Stimulated activated CD8-positive, alpha-beta memory T cell treated with anti-CD3 and anti-CD28 coated beads, Interleukin-15, amount 100 ng/mL, for 4 hours (primary cell): ENCODE results near the gene CD8B2.
A peak's percentile ranks its signal among the peaks of the same experiment; 100 is the strongest.
"Not testable (repeated sequence)": the region's sequence is repeated elsewhere in the genome, so short reads cannot be mapped to it uniquely, and the experiment has no call there.

ENCODE experiments used
- DNase-seq, 2 donors: peaks; one replicate each; pipeline ENCODE4 v3.0.0-alpha.2; 2020; ENCODE audit warnings: low read depth in 2 of 2

The CD8B2 gene

GRCh38 chr2:106511934-106512333 lies 24.8 kb downstream of the CD8B2 start:
- DNase-seq, result not testable (repeated sequence)

- not testable (repeated sequence) for DNase-seq
Observed at GRCh38 chr2:106513391-106513790, 26.2 kb downstream of the CD8B2 start.

DNA sequence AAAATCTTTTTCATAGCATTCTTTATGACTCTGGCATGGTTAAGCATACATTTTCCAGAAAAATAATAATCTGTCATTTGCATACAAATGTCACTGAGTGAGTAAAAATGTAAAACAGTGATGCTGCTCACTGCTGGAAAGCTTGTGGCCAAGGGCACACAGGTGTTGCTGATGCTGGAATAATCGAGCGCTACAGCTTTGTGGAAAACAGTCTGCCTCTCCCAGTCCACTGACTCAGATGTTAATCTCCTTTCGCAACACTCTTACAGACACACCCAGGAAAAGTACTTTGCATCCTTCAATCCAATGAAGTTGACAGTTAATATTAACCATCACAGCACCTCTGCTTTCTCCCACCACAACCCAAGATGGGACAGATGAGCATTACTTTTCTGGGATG lies 27.7 kb downstream of the CD8B2 start:
- DNase-seq, result not testable (repeated sequence)

DNA sequence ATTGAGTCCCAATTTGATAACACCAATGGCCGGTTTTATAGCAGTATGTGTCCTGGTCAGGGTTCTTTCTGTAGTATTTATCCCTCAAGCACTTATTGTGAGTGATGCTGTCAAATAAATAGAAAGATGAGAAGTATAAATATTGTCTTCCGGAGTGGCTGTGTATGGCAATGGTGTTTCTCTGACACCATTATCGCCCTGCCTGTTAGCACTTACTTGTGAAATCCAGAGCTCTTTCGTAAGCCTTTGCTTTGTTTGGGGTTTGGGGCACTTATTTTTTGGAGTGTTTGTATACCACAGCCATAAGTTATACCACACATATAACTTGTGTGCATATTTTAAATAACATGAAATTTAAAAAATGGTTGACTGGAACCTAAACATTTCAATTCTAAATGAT lies 29.3 kb downstream of the CD8B2 start:
- DNase-seq, result no peak

DNA sequence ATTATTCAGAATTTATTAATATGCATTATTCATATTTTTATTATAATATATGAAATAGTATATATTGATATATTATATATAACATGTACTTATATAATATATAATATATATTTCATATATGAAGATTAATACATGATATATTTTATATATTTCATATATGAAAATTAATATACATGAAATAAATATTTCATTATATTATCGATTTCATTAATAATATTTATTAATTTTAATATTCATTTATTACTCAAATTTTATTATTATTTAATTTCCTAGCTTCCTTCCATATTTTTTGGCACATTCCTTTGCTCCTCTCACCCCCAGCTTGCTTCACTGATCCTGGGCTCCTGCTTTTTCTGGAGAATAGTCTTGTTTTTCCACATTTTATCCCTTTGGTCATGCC lies 29.7 kb downstream of the CD8B2 start:
- no peak for DNase-seq

DNA sequence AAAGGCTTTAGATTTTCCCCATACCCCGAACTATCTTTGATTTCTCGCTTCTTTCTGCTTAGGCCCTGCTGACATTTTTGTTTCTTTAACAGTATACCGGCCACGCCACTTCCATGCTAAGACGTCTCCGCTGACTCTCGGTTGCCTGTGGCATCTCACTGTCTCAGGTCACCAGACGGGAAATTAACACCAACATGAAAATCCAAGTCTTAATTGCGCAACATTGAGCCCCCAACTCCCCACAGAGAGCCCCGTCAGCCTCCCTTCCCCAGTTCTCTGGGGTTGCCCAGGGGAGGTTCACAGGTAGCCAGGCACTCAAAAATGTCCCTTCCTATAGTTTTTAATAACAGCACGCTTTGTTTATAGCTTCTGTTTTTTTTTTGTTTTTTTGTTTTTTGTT lies 30.2 kb downstream of the CD8B2 start:
- DNase-seq, result no peak

- DNase-seq, result no peak
Observed at GRCh38 chr2:106519767-106520166, 32.6 kb downstream of the CD8B2 start.

DNA sequence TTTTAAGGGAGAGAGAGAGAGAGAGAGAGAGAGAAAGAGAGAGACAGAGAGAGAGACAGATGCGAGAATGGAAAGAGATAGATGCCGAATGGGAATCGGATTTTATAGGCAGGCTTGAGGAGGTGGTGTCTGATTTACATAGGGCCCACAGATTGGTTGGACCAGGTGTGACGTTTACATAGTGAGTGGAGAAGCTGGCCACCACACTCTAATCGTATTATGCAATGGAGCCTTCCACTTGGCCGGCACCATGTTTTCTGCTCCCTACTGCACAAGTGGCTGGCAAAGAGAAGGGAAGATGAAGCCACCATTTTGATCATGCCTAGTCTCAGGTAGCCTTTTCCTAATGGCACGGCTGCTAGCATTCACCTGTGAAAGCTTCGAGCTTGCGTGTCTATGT lies 33.9 kb downstream of the CD8B2 start:
- no peak for DNase-seq

DNA sequence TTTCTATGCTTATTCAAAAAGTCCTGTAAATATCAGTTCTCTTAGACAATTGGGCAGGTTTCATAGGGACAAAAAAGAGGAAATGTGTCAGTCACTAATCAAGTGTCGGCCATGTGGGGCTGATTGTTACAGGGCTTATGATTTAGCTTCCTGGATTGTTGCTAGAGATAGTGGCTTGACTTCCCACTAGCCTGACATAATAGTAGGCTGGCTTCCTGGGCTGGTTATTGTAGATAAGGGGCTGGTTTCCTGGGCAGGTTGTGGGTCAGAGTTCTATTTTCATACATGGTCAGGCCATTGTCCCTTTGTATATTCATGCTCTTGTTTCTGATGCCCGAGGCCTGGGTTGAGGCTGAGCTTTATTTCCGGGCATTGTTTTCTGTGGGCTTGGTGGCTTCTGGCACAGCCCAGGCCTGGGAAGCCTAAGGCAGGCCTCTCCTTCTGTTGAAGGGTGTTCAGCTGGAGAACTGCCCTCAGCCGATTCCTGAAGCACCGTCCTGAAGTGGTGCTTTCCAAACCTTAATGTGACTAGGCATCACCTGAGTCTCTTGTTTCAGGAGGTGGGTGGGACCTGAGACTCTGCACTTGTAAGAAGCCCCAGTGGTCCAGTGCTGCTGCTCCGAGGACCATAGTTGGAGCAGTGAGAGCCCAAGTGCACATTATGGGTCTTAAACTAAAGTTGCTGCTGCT lies 37.0 kb downstream of the CD8B2 start:
- DNase-seq, result no peak

DNA sequence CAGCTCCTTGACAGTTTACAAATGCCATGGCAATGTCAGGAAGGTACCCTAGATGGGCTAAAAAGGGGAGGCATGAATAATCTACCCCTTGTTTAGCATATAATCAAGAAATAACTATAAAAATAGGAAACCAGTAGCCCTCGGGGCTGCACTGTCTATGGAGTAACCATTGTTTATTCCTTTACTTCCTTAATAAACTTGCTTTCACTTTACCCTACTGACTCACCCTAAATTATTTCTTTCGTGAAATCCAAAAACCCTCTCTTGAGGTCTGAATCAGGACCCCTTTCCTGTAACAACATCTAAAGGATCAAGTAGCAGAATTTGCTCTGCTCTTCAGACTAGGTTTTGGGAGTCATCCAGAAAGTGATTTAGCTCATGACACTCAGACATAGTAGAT lies 43.7 kb downstream of the CD8B2 start:
- DNase-seq, result no peak

- no peak for DNase-seq
Observed at GRCh38 chr2:106531676-106532214, 44.6 kb downstream of the CD8B2 start.

DNA sequence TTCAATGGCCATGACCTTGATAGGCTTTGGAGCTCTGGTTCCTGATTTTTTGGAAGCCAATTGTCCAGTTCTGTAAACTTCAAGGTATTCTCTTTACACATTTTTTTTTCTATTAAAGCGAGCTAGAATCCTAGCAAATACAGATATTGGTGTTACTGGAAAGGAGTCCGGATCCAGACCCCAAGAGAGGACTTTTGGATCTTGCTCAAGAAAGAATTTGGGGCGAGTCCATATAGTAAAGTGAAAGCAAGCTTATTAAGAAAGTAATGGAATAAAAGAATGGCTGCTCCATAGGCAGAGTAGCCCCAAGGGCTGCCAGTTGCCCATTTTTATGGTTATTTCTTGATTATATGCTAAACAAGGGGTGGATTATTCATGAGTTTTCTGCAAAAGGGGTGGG lies 45.1 kb downstream of the CD8B2 start:
- no peak for DNase-seq

GRCh38 chr2:106534471-106534870 lies 47.3 kb downstream of the CD8B2 start:
- DNase-seq, result no peak

DNA sequence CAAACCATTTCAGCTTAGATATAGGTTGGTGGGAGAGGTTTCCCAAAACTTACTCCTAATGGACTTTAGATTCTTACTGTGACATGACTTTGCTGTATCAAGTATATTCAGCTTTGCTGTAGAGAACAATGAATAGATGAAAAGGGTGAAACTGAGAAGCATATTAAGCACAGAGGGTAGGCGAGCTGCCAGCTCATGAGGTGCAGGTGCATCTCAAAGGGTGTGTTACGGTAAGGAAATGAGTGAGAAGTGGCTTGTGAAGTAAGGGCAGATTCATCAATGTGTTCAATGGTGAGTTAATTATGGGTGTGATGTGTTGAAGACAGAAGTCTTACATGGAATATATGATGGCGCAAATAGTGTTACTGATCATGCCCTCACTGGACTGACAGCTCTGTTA lies 49.3 kb downstream of the CD8B2 start:
- no peak for DNase-seq

DNA sequence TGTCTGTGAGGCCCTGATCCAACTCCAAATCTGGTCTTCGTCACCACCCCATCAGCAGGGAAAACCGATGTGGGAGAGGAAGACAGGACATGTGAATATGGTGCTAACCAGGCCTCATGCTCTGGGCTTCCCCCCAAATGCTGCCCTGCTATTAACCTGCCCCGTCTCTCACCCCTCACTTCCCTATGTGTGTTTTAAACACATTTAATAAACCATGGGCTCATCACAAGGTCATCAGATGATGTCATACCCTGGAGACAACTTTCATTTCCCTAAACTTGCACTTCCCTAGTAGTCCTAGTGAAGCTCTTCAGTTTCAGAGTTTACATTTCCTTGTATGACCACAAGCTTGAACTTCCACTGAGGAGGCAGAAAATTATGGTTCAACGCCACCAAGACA lies 49.9 kb downstream of the CD8B2 start:
- no peak for DNase-seq

- DNase-seq, result no peak
Observed at GRCh38 chr2:106537791-106538191, 50.6 kb downstream of the CD8B2 start.

DNA sequence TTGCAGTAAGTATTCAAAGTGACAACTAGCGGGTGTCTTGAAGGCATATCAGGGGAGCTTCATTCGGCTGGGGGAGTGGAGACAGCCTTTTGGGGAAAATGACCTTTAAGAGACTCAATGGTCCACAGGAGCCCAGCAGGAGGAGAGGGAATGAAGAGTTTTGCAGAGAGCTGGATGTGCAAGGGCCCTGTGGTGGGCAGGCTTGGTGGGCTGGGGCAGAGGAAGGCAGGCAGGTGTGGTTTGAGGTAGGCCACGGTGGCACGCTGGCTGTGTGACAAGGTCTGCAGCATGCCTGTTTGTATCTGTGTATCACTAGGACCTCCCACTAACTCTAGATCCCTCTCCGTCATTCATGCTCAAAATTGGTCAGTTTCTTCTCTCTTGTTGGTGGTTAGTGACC lies 53.7 kb downstream of the CD8B2 start:
- no peak for DNase-seq

DNA sequence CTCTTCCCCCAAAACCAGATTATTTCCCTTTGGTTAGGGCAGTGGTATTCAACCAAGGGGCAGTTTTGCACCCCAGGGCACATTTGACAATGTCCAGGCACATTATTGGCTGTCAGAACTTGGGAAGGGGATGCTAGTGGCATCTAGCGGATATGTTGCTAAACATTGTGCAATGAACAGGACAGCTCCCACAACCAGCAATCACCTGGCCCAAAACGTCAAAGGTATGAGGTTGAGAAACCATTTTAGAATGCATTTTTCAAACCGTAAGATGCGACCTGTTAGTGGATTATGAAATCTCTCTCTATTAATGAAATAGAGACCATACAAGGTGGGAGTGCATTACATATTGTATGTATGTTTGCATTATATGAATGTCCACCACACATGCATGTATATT lies 54.2 kb downstream of the CD8B2 start:
- no peak for DNase-seq

DNA sequence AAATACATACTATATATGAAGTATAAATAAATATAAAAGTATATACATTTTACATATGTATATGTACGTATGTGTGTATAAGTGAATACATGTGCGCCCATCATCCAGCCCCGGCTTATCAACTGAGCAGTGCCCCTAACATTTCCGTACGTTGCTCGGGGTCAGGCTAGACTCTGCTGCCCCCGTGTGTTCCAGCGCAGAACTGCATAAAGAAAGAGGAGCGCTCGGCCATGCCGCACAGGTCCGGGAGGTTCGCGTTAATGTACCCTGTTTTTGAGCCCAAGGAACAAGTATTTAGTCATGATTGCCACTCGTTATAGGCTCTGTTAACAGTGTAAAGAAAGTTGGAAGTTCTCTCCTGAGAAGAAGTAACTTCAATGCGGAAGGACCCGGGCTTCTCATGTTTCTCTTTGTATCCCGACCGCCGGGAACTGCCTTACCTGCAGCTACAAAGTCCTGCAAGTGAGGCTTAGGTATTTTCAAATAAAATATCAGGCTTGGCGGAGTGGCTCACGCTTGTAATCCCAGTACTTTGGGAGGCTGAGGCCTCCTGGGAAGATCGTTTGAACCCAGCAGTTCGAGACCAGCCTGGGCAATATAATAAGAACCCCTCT lies 55.7 kb downstream of the CD8B2 start:
- peak; percentile 35 to 57 for DNase-seq

- no peak for DNase-seq
Observed at GRCh38 chr2:106545007-106545406, 57.8 kb downstream of the CD8B2 start.

GRCh38 chr2:106546391-106546990 lies 59.3 kb downstream of the CD8B2 start:
- no peak for DNase-seq

GRCh38 chr2:106547164-106547903 lies 60.2 kb downstream of the CD8B2 start:
- no peak for DNase-seq
